ENCODE results near the gene PHACTR1.

Gene PHACTR1

GRCh38 chr6:12865671-12866181, 149.2 kb downstream of the PHACTR1 start:
- Histone ChIP-seq H3K9ac (ENCODE audit: low read depth in 1 of 2, low read length in 2 of 2) (no peak overlapping the region), H3K9me3 (ENCODE audit: control insufficient read depth in 2 of 2, low read length in 2 of 2) (no peaks in the 10 kb centered on the region), H3K36me3 (ENCODE audit: control insufficient read depth in 2 of 2, insufficient read depth in 2 of 2, low read length in 2 of 2) (no peaks in the 10 kb centered on the region), H3K4me3 (ENCODE audit: low read length in 2 of 2) (no peak overlapping the region), H3K27ac (ENCODE audit: low read depth in 2 of 2, low read length in 2 of 2) (no peak overlapping the region), H3K27me3 (ENCODE audit: control insufficient read depth in 2 of 2, insufficient read depth in 2 of 2, low read length in 2 of 2) (no peaks in the 10 kb centered on the region), H3K4me1 (ENCODE audit: control insufficient read depth in 2 of 2, insufficient read depth in 2 of 2, low read length in 2 of 2) (no peaks in the 10 kb centered on the region)

DNA sequence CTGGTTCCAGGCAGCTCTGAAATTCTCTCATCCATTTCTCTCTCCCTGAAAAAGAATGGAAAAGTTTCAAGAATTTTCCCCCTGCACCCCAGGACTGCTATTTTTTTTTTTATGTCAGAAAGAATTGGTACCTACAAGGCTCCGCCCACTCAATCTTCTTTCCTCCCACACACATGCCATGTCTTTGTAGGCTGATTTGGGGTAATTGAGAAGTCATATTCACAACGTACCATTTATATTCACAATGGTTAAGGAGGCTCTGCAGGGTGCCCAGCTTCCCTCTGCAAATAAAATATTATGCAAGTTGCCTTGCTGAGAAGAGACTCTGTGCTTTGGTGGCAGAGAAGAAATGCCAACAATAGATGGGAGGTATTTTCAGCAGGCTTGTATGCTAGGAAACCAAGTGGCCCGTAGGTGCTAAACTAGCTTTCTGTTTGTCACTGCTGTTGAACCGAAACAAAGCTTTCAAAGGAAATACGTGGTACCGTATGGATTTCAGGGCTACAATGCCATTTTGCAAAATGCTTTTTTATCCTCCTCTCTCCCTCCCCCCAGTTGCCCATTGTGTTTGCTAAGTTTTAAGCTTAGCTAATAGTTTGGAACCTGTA, 150.0 kb downstream of the PHACTR1 start:
- no peaks in the 10 kb centered on the region for H3K36me3 ChIP-seq (ENCODE audit: control insufficient read depth in 2 of 2, insufficient read depth in 2 of 2, low read length in 2 of 2)
- no peaks in the 10 kb centered on the region for H3K27me3 ChIP-seq (ENCODE audit: control insufficient read depth in 2 of 2, insufficient read depth in 2 of 2, low read length in 2 of 2)
- H3K9me3 ChIP-seq (ENCODE audit: control insufficient read depth in 2 of 2, low read length in 2 of 2) = no peaks in the 10 kb centered on the region
- H3K27ac ChIP-seq (ENCODE audit: low read depth in 2 of 2, low read length in 2 of 2) = no peak overlapping the region
- no peaks in the 10 kb centered on the region for H3K4me1 ChIP-seq (ENCODE audit: control insufficient read depth in 2 of 2, insufficient read depth in 2 of 2, low read length in 2 of 2)
- H3K4me3 ChIP-seq (ENCODE audit: low read length in 2 of 2) = no peak overlapping the region
- H3K9ac ChIP-seq (ENCODE audit: low read depth in 1 of 2, low read length in 2 of 2) = no peak overlapping the region

- no peak overlapping the region for H3K4me3 ChIP-seq (ENCODE audit: low read length in 2 of 2)
- no peaks in the 10 kb centered on the region for H3K36me3 ChIP-seq (ENCODE audit: control insufficient read depth in 2 of 2, insufficient read depth in 2 of 2, low read length in 2 of 2)
- no peaks in the 10 kb centered on the region for H3K27me3 ChIP-seq (ENCODE audit: control insufficient read depth in 2 of 2, insufficient read depth in 2 of 2, low read length in 2 of 2)
- H3K4me1 ChIP-seq (ENCODE audit: control insufficient read depth in 2 of 2, insufficient read depth in 2 of 2, low read length in 2 of 2) = no peaks in the 10 kb centered on the region
- H3K9me3 ChIP-seq (ENCODE audit: control insufficient read depth in 2 of 2, low read length in 2 of 2) = no peaks in the 10 kb centered on the region
- no peak overlapping the region for H3K27ac ChIP-seq (ENCODE audit: low read depth in 2 of 2, low read length in 2 of 2)
- no peak overlapping the region for H3K9ac ChIP-seq (ENCODE audit: low read depth in 1 of 2, low read length in 2 of 2)
These were observed 153.4 kb downstream of the PHACTR1 start for GRCh38 chr6:12869816-12870432.

DNA sequence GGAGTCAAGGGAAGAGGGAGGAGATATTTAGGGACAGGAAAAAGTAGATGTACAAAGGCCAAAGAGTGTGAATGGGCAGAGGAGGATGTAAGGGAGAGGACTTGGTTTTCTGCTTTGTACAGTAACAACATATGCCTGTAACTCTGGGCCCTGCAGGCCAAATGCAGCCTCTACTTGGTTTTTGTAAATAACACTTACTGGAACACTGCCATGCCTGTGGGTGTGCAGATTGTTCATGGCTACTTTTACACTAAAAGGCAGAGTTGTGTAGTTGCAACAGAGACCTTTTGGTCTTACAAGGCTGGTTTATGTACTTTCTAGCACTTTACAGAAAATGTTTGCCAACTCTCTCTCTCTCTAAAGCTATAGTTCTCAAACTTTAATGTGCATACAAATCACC, 157.1 kb downstream of the PHACTR1 start:
- Histone ChIP-seq H3K27ac (ENCODE audit: low read depth in 2 of 2, low read length in 2 of 2) (no peak overlapping the region), H3K36me3 (ENCODE audit: control insufficient read depth in 2 of 2, insufficient read depth in 2 of 2, low read length in 2 of 2) (no peaks in the 10 kb centered on the region), H3K27me3 (ENCODE audit: control insufficient read depth in 2 of 2, insufficient read depth in 2 of 2, low read length in 2 of 2) (no peaks in the 10 kb centered on the region), H3K9me3 (ENCODE audit: control insufficient read depth in 2 of 2, low read length in 2 of 2) (no peaks in the 10 kb centered on the region), H3K4me1 (ENCODE audit: control insufficient read depth in 2 of 2, insufficient read depth in 2 of 2, low read length in 2 of 2) (no peaks in the 10 kb centered on the region), H3K9ac (ENCODE audit: low read depth in 1 of 2, low read length in 2 of 2) (no peak overlapping the region), H3K4me3 (ENCODE audit: low read length in 2 of 2) (no peak overlapping the region)

GRCh38 chr6:12875051-12875450, 158.5 kb downstream of the PHACTR1 start:
- no peaks in the 10 kb centered on the region for H3K36me3 ChIP-seq (ENCODE audit: control insufficient read depth in 2 of 2, insufficient read depth in 2 of 2, low read length in 2 of 2)
- H3K9ac ChIP-seq (ENCODE audit: low read depth in 1 of 2, low read length in 2 of 2) = no peak overlapping the region
- no peaks in the 10 kb centered on the region for H3K4me1 ChIP-seq (ENCODE audit: control insufficient read depth in 2 of 2, insufficient read depth in 2 of 2, low read length in 2 of 2)
- no peaks in the 10 kb centered on the region for H3K9me3 ChIP-seq (ENCODE audit: control insufficient read depth in 2 of 2, low read length in 2 of 2)
- H3K27me3 ChIP-seq (ENCODE audit: control insufficient read depth in 2 of 2, insufficient read depth in 2 of 2, low read length in 2 of 2) = peaks cover 0 to 2% of the 10 kb centered on the region in 2 donors
- H3K4me3 ChIP-seq (ENCODE audit: low read length in 2 of 2) = no peak overlapping the region
- H3K27ac ChIP-seq (ENCODE audit: low read depth in 2 of 2, low read length in 2 of 2) = no peak overlapping the region

DNA sequence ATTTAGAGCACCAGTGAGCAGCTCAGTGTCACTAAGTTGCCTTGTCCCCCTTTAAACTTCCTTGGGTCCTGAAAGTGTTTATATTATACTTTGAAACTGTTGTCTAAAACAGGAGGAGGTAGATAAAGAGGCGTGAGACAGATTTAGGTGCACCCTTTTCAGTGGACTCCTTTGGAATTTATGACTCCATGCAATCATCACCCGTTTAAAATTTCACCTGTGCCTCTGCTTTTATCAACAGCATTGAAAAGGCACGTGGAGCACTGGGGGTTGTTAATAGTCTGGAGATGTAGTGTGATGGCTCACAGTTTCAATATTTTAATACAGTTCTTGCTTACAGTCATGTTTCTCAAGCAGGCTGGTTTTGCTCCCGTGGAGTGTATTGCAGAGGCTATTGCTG, 162.2 kb downstream of the PHACTR1 start:
- Histone ChIP-seq H3K9ac (ENCODE audit: low read depth in 1 of 2, low read length in 2 of 2) (no peak overlapping the region), H3K9me3 (ENCODE audit: control insufficient read depth in 2 of 2, low read length in 2 of 2) (no peaks in the 10 kb centered on the region), H3K27ac (ENCODE audit: low read depth in 2 of 2, low read length in 2 of 2) (no peak overlapping the region), H3K27me3 (ENCODE audit: control insufficient read depth in 2 of 2, insufficient read depth in 2 of 2, low read length in 2 of 2) (peaks cover 0 to 10% of the 10 kb centered on the region in 2 donors), H3K4me3 (ENCODE audit: low read length in 2 of 2) (no peak overlapping the region), H3K4me1 (ENCODE audit: control insufficient read depth in 2 of 2, insufficient read depth in 2 of 2, low read length in 2 of 2) (no peaks in the 10 kb centered on the region), H3K36me3 (ENCODE audit: control insufficient read depth in 2 of 2, insufficient read depth in 2 of 2, low read length in 2 of 2) (no peaks in the 10 kb centered on the region)

DNA sequence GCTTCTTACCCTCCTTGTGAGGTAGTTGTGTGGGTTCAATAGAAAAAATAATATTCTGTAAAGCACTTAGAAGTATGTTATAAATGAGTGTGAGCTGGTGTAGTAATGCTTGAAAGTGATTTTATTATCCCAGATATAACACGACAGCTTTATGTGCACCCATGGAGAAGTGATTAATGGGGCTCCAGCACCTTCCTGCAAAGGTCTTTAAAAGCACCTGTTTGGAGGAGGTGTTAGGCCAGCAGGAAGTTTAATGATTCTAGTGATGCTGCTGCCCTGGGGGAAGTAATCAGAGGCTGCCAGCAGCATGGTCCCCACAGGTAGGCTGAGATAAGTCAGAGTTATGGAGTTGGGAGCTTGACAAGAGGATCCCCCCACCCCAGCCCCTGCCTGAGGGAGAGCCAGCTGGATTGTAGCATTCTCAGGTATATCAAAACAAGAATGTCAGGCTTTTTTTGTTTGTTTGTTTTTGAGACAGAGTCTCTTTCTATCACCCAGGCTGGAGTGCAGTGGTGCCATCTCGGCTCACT, 166.3 kb downstream of the PHACTR1 start:
- Histone ChIP-seq H3K36me3 (ENCODE audit: control insufficient read depth in 2 of 2, insufficient read depth in 2 of 2, low read length in 2 of 2) (no peaks in the 10 kb centered on the region), H3K4me1 (ENCODE audit: control insufficient read depth in 2 of 2, insufficient read depth in 2 of 2, low read length in 2 of 2) (no peaks in the 10 kb centered on the region), H3K9me3 (ENCODE audit: control insufficient read depth in 2 of 2, low read length in 2 of 2) (no peaks in the 10 kb centered on the region), H3K27ac (ENCODE audit: low read depth in 2 of 2, low read length in 2 of 2) (no peak overlapping the region), H3K4me3 (ENCODE audit: low read length in 2 of 2) (no peak overlapping the region), H3K9ac (ENCODE audit: low read depth in 1 of 2, low read length in 2 of 2) (no peak overlapping the region), H3K27me3 (ENCODE audit: control insufficient read depth in 2 of 2, insufficient read depth in 2 of 2, low read length in 2 of 2) (peaks cover 0 to 10% of the 10 kb centered on the region in 2 donors)

- H3K27ac ChIP-seq (ENCODE audit: low read depth in 2 of 2, low read length in 2 of 2) = no peak overlapping the region
- H3K9me3 ChIP-seq (ENCODE audit: control insufficient read depth in 2 of 2, low read length in 2 of 2) = no peaks in the 10 kb centered on the region
- H3K4me1 ChIP-seq (ENCODE audit: control insufficient read depth in 2 of 2, insufficient read depth in 2 of 2, low read length in 2 of 2) = no peaks in the 10 kb centered on the region
- peaks cover 0 to 8% of the 10 kb centered on the region in 2 donors for H3K27me3 ChIP-seq (ENCODE audit: control insufficient read depth in 2 of 2, insufficient read depth in 2 of 2, low read length in 2 of 2)
- no peaks in the 10 kb centered on the region for H3K36me3 ChIP-seq (ENCODE audit: control insufficient read depth in 2 of 2, insufficient read depth in 2 of 2, low read length in 2 of 2)
- H3K4me3 ChIP-seq (ENCODE audit: low read length in 2 of 2) = no peak overlapping the region
- no peak overlapping the region for H3K9ac ChIP-seq (ENCODE audit: low read depth in 1 of 2, low read length in 2 of 2)
These were observed 168.4 kb downstream of the PHACTR1 start for GRCh38 chr6:12884983-12885382.

DNA sequence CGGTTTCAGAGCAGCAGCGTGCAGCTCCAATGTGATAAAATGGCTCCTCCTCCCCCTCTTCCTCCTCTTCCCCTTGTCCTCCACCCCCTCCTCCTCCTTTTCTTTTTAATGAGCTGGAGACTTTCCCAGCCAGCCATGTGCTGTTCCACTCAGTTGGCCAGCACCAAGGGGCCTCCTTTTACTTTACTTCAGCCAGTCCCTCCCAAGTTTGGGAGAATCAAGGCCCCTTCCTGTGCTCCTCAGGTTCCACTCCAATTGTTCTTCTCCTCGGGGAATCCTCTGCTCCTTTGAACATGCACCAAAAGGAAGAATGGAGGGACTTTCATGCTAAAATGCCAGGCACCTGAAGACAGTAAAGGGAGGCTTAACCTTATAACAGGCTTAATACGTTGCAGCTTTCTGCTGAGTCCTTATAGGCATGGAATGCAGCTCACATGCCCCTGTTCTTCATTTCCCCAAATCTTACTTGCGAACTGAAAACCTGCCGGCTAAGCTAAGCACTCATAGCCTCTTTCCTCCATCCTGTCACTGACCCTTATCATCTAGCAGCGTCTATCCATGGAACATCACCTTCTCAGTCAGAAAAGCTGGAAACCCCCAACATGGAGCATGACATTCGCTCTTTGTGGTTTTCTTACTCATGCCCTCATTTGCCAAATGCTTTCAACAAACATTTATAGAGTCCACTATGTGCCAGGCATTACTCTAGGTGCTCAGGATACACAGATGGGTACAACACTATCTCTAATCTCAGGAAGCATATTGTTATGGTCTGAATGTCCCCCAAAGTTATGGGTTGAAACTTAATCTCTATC, 170.6 kb downstream of the PHACTR1 start:
- no peaks in the 10 kb centered on the region for H3K4me1 ChIP-seq (ENCODE audit: control insufficient read depth in 2 of 2, insufficient read depth in 2 of 2, low read length in 2 of 2)
- H3K36me3 ChIP-seq (ENCODE audit: control insufficient read depth in 2 of 2, insufficient read depth in 2 of 2, low read length in 2 of 2) = no peaks in the 10 kb centered on the region
- no peak overlapping the region for H3K9ac ChIP-seq (ENCODE audit: low read depth in 1 of 2, low read length in 2 of 2)
- H3K9me3 ChIP-seq (ENCODE audit: control insufficient read depth in 2 of 2, low read length in 2 of 2) = peaks cover 0 to 4% of the 10 kb centered on the region in 2 donors
- H3K27me3 ChIP-seq (ENCODE audit: control insufficient read depth in 2 of 2, insufficient read depth in 2 of 2, low read length in 2 of 2) = peaks cover 0 to under 1% of the 10 kb centered on the region in 2 donors
- no peak overlapping the region for H3K4me3 ChIP-seq (ENCODE audit: low read length in 2 of 2)
- H3K27ac ChIP-seq (ENCODE audit: low read depth in 2 of 2, low read length in 2 of 2) = no peak overlapping the region
